HepG2 (cell line): ENCODE measurements around the gene TIMM44.

ENCODE experiments used
- NFKB2 ChIP-seq: sonication (generic); formaldehyde crosslinking; IDR thresholded peaks from 2 replicates; pipeline ENCODE4 v1.4.0; 2020; ENCODE audit warnings: missing genetic modification reagents, borderline replicate concordance
- POLR2A ChIP-seq, 2 experiments: IDR thresholded peaks; 2 replicates each; pipeline ENCODE4 v1.6.1; 2011; ENCODE audit warnings: low read depth in 2 of 2, low read length in 2 of 2, mild to moderate bottlenecking in 1 of 2, moderate library complexity in 1 of 2; ENCODE audit not compliant: insufficient read depth in 1 of 2
- SIN3A ChIP-seq: IDR thresholded peaks from 2 replicates; pipeline ENCODE4 v1.6.1; 2011; ENCODE audit warnings: low read depth, mild to moderate bottlenecking, control low read depth, low read length, borderline replicate concordance
- TF ChIP-seq, protein P1 (sequence below): sonication (generic); formaldehyde crosslinking; IDR thresholded peaks from 2 replicates; pipeline ENCODE4 v1.5.0; 2020; ENCODE audit warnings: mild to moderate bottlenecking, missing genetic modification reagents, moderate library complexity
- TF ChIP-seq, protein P2 (sequence below): sonication (generic); formaldehyde crosslinking; IDR thresholded peaks from 2 replicates; pipeline ENCODE4 v1.4.0; 2020; ENCODE audit warnings: missing genetic modification reagents, borderline replicate concordance

DNA sequence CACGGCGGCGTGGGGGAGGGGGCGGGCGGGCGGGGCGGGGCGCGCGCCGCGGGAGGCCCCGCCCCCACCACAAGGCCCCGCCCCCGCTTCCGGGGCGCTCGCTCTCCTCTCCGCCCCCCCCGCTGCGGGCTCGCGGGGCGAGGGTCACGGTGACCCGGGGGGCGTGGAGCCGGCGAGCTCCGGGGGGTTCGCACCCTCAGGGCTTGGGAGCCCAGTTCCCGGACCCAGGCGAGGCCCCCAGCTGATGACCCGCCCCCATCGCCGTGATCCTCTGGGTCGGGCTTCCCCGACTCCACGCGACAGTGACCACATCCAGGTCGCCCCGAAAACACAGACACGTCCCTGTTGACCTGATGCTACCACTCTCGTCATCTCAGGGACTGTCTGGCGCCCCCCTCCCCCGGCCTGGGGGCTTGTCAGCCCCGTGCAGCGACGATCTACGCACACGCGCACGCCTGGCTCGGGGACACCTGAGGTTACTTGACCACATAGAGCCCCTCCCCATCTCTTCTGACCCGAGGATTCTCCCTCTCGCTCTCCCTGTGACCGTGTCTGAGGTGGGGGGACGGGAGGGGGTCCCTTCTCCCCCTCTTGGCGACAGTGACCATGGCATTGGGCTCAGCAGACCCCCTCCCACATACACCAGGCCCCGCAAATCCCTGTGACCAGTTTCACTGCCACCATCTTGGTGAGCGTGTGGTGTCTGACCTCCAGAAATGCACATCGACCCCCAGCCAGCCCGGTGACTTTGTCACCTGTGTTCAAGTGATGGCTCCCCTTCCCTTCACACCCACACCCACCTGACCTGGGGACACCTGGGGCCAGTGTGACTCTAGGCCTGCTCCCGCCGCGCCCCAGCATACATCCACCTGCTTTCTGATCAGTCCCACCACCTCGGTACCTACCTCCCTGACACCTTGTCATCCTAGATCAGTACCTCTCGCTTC is 39.1 kb downstream of the TIMM44 start:
- TF ChIP-seq, protein P1, sequence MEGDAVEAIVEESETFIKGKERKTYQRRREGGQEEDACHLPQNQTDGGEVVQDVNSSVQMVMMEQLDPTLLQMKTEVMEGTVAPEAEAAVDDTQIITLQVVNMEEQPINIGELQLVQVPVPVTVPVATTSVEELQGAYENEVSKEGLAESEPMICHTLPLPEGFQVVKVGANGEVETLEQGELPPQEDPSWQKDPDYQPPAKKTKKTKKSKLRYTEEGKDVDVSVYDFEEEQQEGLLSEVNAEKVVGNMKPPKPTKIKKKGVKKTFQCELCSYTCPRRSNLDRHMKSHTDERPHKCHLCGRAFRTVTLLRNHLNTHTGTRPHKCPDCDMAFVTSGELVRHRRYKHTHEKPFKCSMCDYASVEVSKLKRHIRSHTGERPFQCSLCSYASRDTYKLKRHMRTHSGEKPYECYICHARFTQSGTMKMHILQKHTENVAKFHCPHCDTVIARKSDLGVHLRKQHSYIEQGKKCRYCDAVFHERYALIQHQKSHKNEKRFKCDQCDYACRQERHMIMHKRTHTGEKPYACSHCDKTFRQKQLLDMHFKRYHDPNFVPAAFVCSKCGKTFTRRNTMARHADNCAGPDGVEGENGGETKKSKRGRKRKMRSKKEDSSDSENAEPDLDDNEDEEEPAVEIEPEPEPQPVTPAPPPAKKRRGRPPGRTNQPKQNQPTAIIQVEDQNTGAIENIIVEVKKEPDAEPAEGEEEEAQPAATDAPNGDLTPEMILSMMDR (CRISPR knock-in tag): no peak
- TF ChIP-seq POLR2A (IDR thresholded peaks at IDR 0.05; ENCODE audit: insufficient read depth in 1 of 2, low read depth in 2 of 2, low read length in 2 of 2) (0 out of 4 replicates have a peak, but pooled peaks have one; percentile 8), NFKB2 (CRISPR knock-in tag) (no peak), SIN3A (no peak)
- TF ChIP-seq, protein P2, sequence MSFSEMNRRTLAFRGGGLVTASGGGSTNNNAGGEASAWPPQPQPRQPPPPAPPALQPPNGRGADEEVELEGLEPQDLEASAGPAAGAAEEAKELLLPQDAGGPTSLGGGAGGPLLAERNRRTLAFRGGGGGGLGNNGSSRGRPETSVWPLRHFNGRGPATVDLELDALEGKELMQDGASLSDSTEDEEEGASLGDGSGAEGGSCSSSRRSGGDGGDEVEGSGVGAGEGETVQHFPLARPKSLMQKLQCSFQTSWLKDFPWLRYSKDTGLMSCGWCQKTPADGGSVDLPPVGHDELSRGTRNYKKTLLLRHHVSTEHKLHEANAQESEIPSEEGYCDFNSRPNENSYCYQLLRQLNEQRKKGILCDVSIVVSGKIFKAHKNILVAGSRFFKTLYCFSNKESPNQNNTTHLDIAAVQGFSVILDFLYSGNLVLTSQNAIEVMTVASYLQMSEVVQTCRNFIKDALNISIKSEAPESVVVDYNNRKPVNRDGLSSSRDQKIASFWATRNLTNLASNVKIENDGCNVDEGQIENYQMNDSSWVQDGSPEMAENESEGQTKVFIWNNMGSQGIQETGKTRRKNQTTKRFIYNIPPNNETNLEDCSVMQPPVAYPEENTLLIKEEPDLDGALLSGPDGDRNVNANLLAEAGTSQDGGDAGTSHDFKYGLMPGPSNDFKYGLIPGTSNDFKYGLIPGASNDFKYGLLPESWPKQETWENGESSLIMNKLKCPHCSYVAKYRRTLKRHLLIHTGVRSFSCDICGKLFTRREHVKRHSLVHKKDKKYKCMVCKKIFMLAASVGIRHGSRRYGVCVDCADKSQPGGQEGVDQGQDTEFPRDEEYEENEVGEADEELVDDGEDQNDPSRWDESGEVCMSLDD (CRISPR knock-in tag): 0 out of 2 replicates have a peak, but pooled peaks have one; percentile 24
